GM12878 (cell line): ENCODE data around the gene ZNF775. TPM values are rescaled to one million over a fixed set of nuclear protein-coding genes. Genes with fewer than 3 reads are reported as not detected.

Experiments
- ATAC-seq: fragments of 200-7000 bp; cut with Tn5 transposase; 3 replicates; pipeline ENCODE4 v1.9.1; 2020; ENCODE audit warnings: mild to moderate bottlenecking, moderate library complexity
- BruUV-seq: library from RNA; stranded (reverse); fragments of 400-500 nt; replicated peaks from 2 replicates; lab custom pipeline; 2021; lab: Mats Ljungman, UMichigan
- CTCF ChIA-PET: fragments of 300-600 bp; sonication (Branson Sonifier 250); formaldehyde crosslinking; extraction: SDS; loops from one replicate; lab custom pipeline; 2021; ENCODE audit warnings: inconsistent platforms; lab: Yijun Ruan, JAX
- POLR2A ChIA-PET: fragments of 350-600 bp; formaldehyde crosslinking; extraction: SDS; loops from one replicate; lab custom pipeline; 2021; ENCODE audit warnings: inconsistent platforms; lab: Charles Lee
- RAD21 ChIA-PET: fragments of 300-600 bp; sonication (Branson Sonifier 250); formaldehyde crosslinking; loops from one replicate; lab custom pipeline; 2023; ENCODE audit warnings: antibody characterized with exemption; ENCODE audit not compliant: unreplicated experiment; lab: Charles Lee
- SMC1A ChIA-PET: fragments of 300-600 bp; sonication (Branson Sonifier 250); formaldehyde crosslinking; loops from one replicate; lab custom pipeline; 2023; ENCODE audit not compliant: unreplicated experiment, uncharacterized antibody; lab: Charles Lee
- DNase-seq: peaks from one replicate; pipeline ENCODE4 v3.0.0-alpha.2; 2011; ENCODE audit warnings: low read depth, low spot score
- FAIRE-seq: peaks from 3 replicates; lab custom pipeline; 2011; peaks lifted over from hg19 to GRCh38; lab: Jason Lieb, UNC
- H2AFZ ChIP-seq: 2 replicates; pipeline ENCODE4 v1.6.0; 2011; ENCODE audit warnings: low read depth, low read length, control low read depth; ENCODE audit not compliant: control insufficient read depth
- H3K27ac ChIP-seq: 2 replicates; pipeline ENCODE4 v1.5.1; 2011; ENCODE audit warnings: control low read depth; ENCODE audit not compliant: control insufficient read depth, insufficient read depth
- H3K27me3 ChIP-seq, 2 experiments: replicated peaks in 1 of 2; 2 replicates each; pipeline versions ENCODE4 v1.6.0 to v1.6.1; 2011; ENCODE audit warnings: low read length in 1 of 2; ENCODE audit not compliant: control insufficient read depth in 2 of 2, insufficient read depth in 2 of 2
- H3K36me3 ChIP-seq, 2 experiments: 2 replicates each; pipeline ENCODE4 v1.5.1; 2011; ENCODE audit warnings: low read length in 1 of 2; ENCODE audit not compliant: control insufficient read depth in 2 of 2, insufficient read depth in 2 of 2
- H3K4me1 ChIP-seq: 2 replicates; pipeline ENCODE4 v1.6.1; 2011; ENCODE audit warnings: mild to moderate bottlenecking, low read length, moderate library complexity, mixed read lengths; ENCODE audit not compliant: control insufficient read depth, insufficient read depth
- H3K4me2 ChIP-seq: 2 replicates; pipeline ENCODE4 v1.6.0; 2011; ENCODE audit warnings: control low read depth; ENCODE audit not compliant: control insufficient read depth, insufficient read depth
- H3K4me3 ChIP-seq: fragments of 200-600 bp; sonication (generic); 2 replicates; pipeline ENCODE4 v1.5.1; 2016
- H3K79me2 ChIP-seq: 2 replicates; pipeline ENCODE4 v1.6.0; 2011; ENCODE audit warnings: low read length; ENCODE audit not compliant: control insufficient read depth, insufficient read depth
- H3K9ac ChIP-seq: 2 replicates; pipeline ENCODE4 v1.8.0; 2011; ENCODE audit warnings: low read length, control low read depth, mixed read lengths; ENCODE audit not compliant: control insufficient read depth, insufficient read depth
- H3K9me3 ChIP-seq: replicated peaks from 3 replicates; pipeline ENCODE4 v1.5.1; 2011; ENCODE audit warnings: mild to moderate bottlenecking, low read length; ENCODE audit not compliant: control insufficient read depth, insufficient read depth
- H4K20me1 ChIP-seq: 2 replicates; pipeline ENCODE4 v1.6.0; 2011; ENCODE audit not compliant: control insufficient read depth, insufficient read depth
- EGR1 ChIP-seq, 2 experiments: IDR thresholded peaks; 1 replicate in 1 of 2; 2 replicates in 1 of 2; pipeline ENCODE4 v1.6.1; 2011 to 2012; ENCODE audit warnings: low read depth in 2 of 2, low read length in 2 of 2, borderline replicate concordance in 1 of 2, mild to moderate bottlenecking in 1 of 2, moderate library complexity in 1 of 2
- POLR2A ChIP-seq: IDR thresholded peaks from 2 replicates; pipeline ENCODE4 v1.6.1; 2011; ENCODE audit warnings: low read depth, mild to moderate bottlenecking, low read length
- TCF3 ChIP-seq: IDR thresholded peaks from 2 replicates; pipeline ENCODE4 v1.6.1; 2012; ENCODE audit warnings: low read depth, mild to moderate bottlenecking, low read length, borderline replicate concordance; ENCODE audit not compliant: insufficient read depth
- WGBS: methylation state at CpG from one replicate; pipeline ENCODE4 v1.1.6; 2016; ENCODE audit warnings: low lambda C conversion rate; ENCODE audit not compliant: insufficient replicate concordance, insufficient coverage; ENCODE audit errors: missing lambda C conversion rate; 5-methylcytosine and 5-hydroxymethylcytosine counted together
- in situ Hi-C: fragments of 300-500 bp; cut with MboI; formaldehyde crosslinking; loops from 9 replicates; pipeline ENCODE4 v1.14.3; 2018; ENCODE audit warnings: mixed read lengths
- intact Hi-C: fragments of 100-400 bp; cut with micrococcal nuclease; formaldehyde crosslinking; loops from one replicate; pipeline ENCODE4 v1.14.2; 2022; ENCODE audit not compliant: unreplicated experiment
- polyA plus RNA-seq, 11 experiments: library from polyadenylated mRNA; depleted of rRNA in 4 of 11; unstranded in 6 of 11; stranded (reverse) in 5 of 11; fragments of >200 nt; fragmentation: Nextera tagmentation in 4 of 11; fragmentation: Illumina TruSeq in 1 of 11; extraction: Ambion mirVana in 4 of 11; extraction: Trizol in 1 of 11; gene quantifications; 1 replicate in 1 of 11; 2 replicates in 10 of 11; pipeline versions ENCODE4 v1.2.1 to v1.2.3, GENCODE V29; 2011 to 2016; ENCODE audit warnings: inconsistent platforms in 2 of 11, missing spikeins in 2 of 11, low read depth in 1 of 11
- total RNA-seq, 4 experiments: library from RNA; depleted of rRNA in 3 of 4; stranded (reverse); fragments of >200 nt in 3 of 4; fragmentation: Illumina TruSeq in 1 of 4; extraction: Trizol in 1 of 4; gene quantifications; 2 replicates each; pipeline versions ENCODE4 v1.2.1 to v1.2.3, GENCODE V29; 2013 to 2021

ZNF775 gene
- total and polyA plus RNA-seq, 10 of the 15 experiments (the other 5 are each of a cell fraction or from before 2014, with no cell fraction given): 0.05 to 14.3 (median 2.1) TPM

DNA sequence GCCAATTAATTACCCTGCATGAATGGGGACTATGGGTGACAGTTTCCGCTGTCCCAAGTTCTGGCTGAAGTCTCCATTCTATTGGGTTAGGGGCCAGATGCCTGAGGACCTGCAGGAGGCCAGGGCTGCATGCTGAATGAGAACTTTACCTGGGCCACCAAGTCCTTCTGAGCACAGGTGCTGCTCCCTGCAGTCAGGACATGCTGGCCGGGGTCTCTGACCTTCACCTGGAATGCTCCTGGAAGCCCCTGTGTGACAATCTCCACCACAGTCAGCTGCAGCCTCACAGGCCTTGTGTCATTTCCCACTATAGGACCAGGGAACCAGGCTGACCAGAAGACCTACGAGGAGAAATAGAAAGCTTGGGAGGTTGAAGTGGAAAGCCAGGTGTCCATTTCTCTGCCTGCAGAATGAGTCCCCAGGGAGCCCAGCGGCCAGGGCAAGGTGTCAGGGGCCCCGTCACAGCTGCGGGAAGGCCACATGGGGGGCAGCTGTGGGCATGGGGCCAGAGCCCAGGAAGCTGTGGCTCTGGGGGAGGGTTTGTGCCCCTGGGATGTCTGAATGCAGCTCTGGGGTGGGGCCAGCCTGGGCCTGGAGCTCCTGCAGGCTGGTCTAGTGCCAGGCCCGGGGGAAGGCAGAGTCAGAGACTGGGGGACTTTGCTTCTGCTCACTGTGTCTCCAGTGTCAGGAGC, 65.7 kb downstream of the ZNF775 start:
- Histone ChIP-seq H3K9ac (no peak overlapping the region), H3K36me3 (peaks cover 23 to 33% of the 10 kb centered on the region in 2 experiments; a peak in 3 of 4 replicates), H3K4me3 (no peak overlapping the region), H2AFZ (no peak overlapping the region), H3K79me2 (peaks cover 23% of the 10 kb centered on the region), H3K27me3 (no peaks in the 10 kb centered on the region), H3K9me3 (peaks cover 17% of the 10 kb centered on the region), H3K4me1 (peaks cover 15% of the 10 kb centered on the region), H3K4me2 (no peak overlapping the region), H3K27ac (no peak overlapping the region), H4K20me1 (no peaks in the 10 kb centered on the region)
- no TSS peak for BruUV-seq
- ATAC-seq (no peak), DNase-seq (no peak), FAIRE-seq (no peak)
- 50% methylated on average over 7 of the region's 7 CpGs for WGBS
- intact Hi-C loops (loop anchor here (5.0 to 10.0 kb wide), 2 partner anchors 430 to 537 kb away; no protein-coding TSS in a partner anchor), in situ Hi-C loops (loop anchor here (5.0 kb wide), 1 partner anchor 307 kb away; no protein-coding TSS in a partner anchor)
- ChIA-PET CTCF (interaction anchor here (1.6 to 4.3 kb wide), 2 partner anchors 311 to 433 kb away, joined by 6 to 30 read pairs; no protein-coding TSS in a partner anchor), POLR2A (no interaction called here), SMC1A (interaction anchor here (1.5 to 8.2 kb wide), 3 partner anchors 12 to 310 kb away, joined by 3 to 115 read pairs (median 4); no protein-coding TSS in a partner anchor), RAD21 (interaction anchor here (0.6 to 1.3 kb wide), 3 partner anchors 120 to 310 kb away, joined by 3 to 5 read pairs (median 3); no protein-coding TSS in a partner anchor)
- 0 out of 2 replicates have a peak, but pooled peaks have one; percentile 7 for TF ChIP-seq TCF3
- no peak for TF ChIP-seq EGR1 (IDR thresholded peaks at IDR 0.05; ENCODE audit: borderline replicate concordance in 1 of 2, low read depth in 2 of 2, low read length in 2 of 2)
- TF ChIP-seq POLR2A: peak; percentile 47
